NCI-H526 (cell line): ENCODE data around the gene FCHSD2.
"Not testable (repeated sequence)": the region's sequence is repeated elsewhere in the genome, so short reads cannot be mapped to it uniquely, and the experiment has no call there.

Experiments used
- DNase-seq, 2 experiments: peaks; one replicate each; lab custom pipeline; 2025; lab: John Stamatoyannopoulos, UW

The FCHSD2 gene

DNA sequence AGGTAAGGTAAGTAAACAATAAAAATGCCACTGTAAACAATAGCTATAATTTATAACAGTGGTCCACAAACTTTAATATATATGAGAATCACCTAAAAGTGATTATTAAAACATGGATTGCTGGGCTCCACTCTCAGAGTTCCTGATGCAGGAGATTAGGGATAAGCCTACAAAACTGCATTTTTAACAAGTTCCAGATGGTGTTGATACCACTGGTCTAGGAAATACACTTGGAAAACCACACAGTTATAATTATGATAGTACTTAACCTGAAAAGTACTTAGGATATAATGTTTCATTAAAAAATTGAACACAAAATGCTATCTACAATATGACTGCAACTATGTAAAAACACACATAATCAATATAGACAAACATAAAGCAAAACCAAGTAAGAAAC is 20.4 kb downstream of the FCHSD2 start:
- DNase-seq = no peak

- DNase-seq = no peak
Measured at GRCh38 chr11:73117071-73117470, 25.0 kb downstream of the FCHSD2 start.

DNA sequence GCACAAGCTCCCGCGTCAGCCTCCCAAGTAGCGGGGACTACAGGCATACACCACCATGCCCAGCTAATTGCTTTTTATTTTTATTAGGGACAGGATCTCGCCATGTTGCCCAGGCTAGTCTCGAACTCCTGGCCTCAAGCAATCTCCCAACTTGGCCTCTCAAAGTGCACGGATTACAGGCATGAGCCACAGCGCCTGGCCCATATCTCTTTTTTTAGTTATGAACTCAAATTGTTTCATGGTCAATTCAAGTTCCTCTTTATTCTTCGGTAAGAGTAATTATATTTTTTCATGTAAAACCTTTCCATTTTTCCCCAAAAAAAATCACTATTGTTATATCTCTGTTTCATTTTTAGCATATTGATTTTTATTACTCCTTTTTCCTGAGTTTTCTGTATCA is 25.5 kb downstream of the FCHSD2 start:
- DNase-seq = no peak

DNA sequence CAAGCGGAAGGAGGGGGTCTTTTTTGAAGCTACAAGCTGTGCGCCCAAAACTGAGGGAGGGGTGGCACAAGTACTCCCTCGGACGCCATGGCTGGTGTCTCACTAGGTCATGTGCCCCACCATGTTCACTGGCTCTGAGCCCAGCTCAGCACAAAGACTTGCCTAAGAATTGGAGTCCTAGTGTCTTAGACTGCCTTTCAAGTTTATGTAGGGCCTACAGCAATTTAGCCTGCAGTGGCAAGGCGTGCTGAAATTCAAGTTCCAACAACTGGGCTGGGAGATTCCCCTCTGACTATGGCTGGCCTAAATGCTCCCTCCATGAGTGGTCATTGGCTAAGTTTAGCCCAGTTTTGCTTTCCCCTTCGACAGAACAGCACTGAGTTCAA is 27.3 kb downstream of the FCHSD2 start:
- DNase-seq = no peak

DNA sequence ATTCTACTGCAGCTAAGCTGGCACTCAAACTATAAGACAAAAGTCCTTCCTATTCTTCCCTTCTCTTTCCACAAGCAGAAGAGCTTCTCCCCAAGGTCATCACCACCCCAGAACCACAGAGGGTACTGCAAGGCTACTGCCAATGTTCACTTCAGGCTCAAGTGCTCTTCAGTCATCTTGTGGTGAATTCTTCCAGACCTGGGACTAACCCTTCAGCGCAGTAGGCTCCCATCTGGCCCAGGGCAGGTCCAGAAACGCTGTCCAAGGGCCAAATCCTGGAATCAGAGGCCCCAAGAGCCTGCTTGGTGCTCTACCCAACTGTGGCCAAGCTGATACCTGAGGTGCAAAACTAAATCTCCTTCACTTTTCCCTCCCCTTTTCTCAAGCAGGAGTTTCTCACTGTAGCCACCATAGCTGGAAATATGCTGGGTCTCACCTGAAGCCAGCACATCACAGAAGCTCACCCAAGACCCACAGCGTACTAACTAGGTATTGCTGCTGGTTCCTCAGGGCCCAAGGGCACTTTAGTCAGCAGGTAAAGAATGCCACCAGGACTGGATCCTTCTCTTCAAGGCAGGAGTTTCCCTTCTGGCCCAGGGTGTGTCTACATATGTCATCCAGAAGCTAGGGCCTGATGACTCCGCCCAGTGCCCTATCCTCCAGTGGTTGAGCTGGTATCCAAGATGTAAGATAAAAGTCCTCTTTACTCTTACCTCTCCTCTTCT is 27.8 kb downstream of the FCHSD2 start:
- no peak for DNase-seq

GRCh38 chr11:73113426-73113825 is 28.7 kb downstream of the FCHSD2 start:
- DNase-seq = no peak

DNA sequence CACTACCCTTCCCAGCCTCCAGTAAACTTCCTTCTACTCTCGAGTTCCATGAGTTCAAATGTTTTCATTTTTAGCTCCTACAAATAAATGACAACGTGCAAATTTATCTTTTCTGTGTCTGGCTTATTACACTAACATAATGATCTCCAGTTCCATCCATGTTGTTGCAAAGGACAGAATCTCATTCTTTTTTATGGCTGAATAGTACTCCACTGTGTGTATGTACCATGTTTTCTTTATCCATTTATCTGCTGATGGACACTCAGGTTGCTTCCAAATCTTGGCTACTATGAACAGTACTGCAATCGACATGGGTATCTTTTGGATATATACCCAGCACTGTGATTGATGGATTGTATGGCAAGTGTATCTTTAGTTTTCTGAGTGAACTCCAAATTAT is 34.5 kb downstream of the FCHSD2 start:
- DNase-seq = no peak

GRCh38 chr11:73106347-73106746 is 35.8 kb downstream of the FCHSD2 start:
- DNase-seq = no peak

DNA sequence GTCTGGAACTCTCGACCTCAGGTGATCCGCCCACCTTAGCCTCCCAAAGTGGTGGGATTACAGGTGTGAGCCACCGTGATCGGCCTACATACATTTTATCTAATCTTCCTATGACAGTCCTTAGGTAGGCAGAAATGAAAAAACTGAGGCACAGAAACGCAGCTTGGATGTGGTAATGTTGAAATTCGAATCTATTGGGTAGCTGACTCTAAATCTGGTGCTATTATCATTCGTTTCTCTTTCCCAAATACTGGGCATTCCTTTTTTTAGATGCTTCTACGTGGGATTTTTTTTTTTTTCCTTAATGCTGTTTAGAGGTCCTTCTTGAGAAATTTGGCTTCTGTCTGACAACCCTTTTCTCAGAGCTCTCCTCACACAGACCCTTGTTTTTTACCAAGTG is 41.5 kb downstream of the FCHSD2 start:
- no peak for DNase-seq

DNA sequence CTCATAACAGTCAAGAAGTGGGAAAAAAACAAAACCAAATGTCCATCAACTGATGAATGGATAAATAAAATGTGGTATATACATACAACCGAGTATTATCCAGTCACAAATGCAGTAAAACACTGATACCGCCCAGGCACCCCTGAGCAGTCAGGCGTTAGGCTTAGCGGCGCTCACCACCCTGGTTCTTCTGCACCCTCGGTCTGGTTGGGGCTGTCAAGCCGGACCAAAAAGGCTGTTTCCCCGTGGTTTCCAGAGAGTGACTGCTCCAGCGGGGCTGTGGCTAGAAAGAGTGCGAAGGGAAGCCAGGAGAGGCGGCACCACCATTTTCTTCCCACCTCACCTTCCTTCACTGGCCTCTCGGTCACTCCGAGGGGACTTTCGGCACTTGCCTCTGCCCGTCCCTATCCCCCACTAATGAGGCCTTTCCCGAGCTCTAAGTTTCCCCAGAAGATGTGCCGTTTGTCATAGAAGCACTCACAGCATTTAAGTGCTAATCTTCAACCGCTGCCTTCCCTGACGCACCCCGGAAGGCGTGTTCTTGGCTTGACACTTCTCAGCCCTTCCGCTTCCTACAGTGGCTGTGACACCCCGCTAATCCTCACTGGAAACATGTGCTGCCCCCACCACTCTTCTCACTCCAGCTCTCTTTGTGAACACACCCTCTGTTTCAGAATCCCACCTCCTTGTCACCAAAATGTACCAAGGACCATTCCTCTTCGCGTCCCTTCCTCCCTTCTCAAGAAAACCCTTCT is 42.4 kb downstream of the FCHSD2 start:
- no peak for DNase-seq

DNA sequence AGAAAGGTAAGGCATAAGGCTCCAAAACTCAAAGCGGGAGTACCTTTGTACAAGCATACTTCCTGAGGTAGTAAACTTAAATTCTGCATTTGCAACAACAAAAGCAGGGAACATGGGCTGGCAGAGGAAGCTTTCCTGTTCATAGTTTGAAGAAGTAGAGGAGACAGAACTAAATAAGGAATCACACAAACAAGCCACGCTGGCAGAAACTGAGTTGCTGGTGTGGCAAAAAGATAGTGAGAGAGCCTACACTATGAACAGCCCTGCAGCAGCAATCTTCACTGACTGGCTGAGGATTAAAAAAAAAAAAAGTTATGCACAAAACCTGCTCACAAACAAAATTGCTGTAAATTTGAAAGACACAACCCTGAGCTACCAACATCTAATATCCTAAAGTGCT is 46.5 kb downstream of the FCHSD2 start:
- no peak for DNase-seq

DNA sequence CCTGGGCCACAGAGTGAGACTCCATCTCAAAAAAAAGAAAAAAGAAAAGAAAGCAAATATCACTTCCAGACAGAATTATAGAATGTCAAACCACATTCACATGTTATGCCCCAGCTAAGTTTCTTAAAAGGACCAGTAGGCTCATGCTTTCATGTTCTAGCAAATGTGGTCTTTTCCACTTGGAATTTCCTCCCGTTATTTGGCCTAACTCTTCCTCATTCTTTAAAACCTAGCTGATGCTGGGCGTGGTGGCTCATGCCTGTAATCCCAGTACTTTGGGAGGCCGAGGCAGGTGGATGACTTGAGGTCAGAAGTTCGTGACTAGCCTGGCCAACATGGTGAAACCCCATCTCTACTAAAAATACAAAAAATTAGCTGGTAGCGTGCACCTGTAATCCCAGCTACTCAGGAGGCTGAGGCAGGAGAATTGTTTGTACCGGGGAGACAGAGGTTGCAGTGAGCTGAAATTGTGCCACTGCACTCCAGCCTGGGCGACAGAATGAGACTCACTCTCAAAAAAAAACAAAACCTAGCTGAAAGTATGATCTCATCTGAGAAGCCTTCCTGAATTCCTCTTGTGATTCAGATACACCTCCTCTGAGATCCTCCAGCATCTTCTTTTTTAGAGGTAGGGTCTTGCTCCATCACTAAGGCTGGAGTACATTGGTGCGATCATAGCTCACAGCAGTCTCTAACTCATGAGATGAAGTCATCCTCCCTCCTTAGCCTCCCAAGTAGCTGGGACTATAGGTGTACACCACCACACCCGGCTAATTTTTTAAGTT is 50.4 kb downstream of the FCHSD2 start:
- no peak for DNase-seq

DNA sequence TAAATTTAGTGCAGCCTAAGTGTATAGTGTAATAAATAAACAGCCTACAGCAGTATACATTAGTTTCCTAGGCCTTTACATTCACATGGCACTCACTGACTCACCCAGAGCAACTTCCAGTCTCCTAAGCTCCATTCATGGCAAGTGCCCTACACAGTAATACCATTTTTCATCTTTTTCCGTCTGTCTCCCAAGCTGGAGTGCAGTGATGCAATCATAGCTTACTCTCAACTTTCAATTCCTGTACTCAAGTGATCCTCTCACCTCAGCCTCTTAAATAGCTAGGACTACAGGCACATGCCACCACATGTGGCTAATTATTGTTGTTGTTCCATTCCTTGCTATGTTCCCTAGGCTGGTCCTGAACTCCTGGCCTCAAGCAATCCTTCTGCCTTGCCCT is 54.4 kb downstream of the FCHSD2 start:
- DNase-seq = no peak

- no peak for DNase-seq
Measured at GRCh38 chr11:73085189-73085875, 56.8 kb downstream of the FCHSD2 start.

DNA sequence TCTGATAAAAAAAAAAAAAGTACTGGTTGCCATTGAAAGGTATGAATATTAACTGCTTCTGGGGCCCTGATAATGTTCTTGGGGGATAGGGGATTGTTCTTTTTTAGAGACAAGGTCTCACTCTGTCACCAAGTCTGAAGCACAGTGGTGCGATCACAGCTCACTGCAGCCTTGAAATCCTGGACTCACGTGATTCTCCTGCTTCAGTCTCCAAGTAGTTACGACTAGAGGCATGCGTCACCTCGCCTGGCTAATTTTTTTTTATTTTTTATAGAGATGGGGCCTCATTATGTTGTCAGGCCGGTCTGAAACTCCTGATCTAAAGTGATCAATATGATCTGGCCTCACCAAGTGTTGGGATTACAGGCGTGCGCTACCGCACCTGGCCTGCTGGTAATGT is 63.5 kb downstream of the FCHSD2 start:
- DNase-seq = no peak

- no peak for DNase-seq
Measured at GRCh38 chr11:73077454-73077853, 64.7 kb downstream of the FCHSD2 start.

GRCh38 chr11:73074319-73074718 is 67.8 kb downstream of the FCHSD2 start:
- no peak for DNase-seq

DNA sequence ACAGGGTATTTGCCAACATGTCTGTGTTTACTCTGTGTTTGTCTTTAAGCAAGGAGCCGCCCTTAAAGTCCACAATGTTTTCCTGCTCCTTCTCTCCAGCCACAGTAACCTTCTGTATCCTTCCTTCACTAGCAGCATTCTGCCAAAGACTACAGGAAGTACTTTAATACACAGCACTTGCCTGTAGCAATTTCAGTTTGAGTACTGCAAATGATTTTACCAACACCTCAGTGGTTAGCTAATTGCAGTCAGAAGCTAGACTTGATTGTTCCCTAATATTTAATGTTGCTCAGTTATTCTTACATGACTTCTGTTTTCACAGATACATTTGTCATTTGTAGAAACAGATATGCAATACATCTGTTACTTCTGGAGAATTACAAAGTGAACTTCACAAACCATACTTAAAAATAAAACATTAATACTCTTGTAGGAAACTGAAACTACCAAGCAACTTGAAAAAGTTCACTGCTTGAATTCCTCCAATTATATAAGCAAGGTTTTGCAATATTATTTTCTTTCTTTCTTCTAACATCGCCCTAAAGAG is 69.1 kb downstream of the FCHSD2 start:
- peak; percentile 39 to 51 for DNase-seq

- DNase-seq = no peak
Measured at GRCh38 chr11:73070653-73071052, 71.5 kb downstream of the FCHSD2 start.

GRCh38 chr11:73061857-73062424 is 80.2 kb downstream of the FCHSD2 start:
- not testable (repeated sequence) for DNase-seq

DNA sequence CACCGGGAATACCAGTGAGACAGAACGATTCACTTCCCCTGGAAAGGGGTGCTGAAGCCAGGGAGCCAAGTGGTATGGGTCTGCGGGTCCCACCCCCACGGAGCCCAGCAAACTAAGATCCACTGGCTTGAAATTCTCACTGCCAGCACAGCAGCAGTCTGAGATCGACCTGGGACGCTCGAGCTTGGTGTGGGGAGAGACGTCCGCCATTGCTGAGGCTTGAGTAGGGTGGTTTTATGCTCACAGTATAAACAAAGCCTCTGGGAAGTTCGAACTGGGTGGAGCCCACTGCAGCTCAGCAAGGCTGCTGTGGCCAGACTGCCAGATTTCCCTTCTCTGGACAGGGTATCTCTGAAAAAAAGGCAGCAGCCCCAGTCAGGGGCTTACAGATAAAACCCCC is 80.7 kb downstream of the FCHSD2 start:
- DNase-seq = not testable (repeated sequence)

- DNase-seq = no peak
Measured at GRCh38 chr11:73059915-73060314, 82.2 kb downstream of the FCHSD2 start.
